HG03064 (cell line): ENCODE results near the gene ZNF354B.
"Not testable (repeated sequence)": the region's sequence is repeated elsewhere in the genome, so short reads cannot be mapped to it uniquely, and the experiment has no call there.

Experiments used
- ATAC-seq: cut with Tn5 transposase; IDR thresholded peaks from one replicate; pipeline ENCODE4 v1.9.1; 2021; ENCODE audit warnings: low read depth; ENCODE audit not compliant: unreplicated experiment

ZNF354B gene

DNA sequence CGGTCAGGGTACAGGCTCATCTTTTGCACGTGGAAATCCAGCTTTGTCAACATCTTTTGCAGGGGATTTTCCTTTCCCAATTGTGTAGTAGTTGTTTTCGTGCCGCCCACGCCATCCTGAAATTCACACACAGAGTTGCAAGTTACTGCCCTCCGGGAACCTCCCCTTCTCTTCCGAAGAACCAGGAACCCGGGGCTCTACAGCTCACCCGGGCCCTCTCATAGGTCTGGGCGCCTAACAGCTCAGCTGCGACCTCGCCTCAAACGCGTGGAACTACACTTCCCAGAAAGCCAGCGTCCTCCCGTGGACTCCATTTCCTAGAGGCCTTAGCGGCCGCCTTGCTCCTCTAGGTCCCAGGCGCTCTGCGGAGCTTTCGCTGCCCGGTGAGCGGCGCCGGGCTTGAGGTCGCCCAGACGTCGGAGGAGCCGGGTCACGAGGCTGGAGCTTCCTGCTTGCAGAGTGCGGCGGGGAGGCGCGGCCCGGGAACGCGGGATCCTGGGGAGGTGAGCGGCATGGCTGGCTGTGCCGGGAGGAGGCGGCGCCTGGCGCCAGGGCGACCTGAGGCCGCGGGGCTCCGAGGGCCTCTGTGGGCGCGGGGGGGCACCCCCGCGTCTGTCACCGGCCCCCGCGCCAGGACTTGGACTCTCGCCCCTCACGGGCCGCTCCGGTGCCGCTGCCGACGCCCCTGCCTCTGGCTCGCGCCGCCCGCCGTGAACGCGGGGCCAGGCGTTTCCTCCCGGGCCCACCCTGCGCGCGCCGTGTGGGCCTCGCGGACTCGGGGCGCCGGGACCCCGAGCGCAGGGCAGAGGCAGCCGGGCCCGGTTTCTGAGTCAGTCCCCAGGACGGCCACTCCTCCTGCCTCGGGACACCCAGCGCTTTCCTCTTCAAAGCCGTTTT is at the start of gene ZNF354B:
ZNF354B (plus strand) TSS at position 329 of the 897 bp plus-strand sequence. CDS start 1,095 bp downstream, outside the sequence.
- ATAC-seq = peak; percentile 99

DNA sequence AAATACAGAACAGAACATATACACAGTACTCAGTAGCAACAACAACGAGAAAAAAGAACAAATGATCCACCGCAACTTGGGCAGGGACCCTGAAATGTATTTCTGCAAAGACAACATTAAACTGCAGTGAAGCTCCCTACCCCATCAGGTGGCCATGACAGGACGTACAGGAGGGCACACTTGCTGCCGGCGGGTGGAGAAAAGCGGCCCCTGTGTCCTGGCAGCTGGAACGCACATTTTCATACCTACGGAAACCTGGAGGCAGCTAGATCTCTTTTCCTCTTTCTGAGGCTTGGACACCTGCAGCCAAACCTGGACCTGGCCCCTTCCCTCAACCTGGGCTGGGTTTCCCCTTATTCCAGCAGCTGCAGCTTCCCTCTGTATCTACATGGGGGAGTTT is 42.2 kb upstream of the ZNF354B start:
- ATAC-seq = no peak

DNA sequence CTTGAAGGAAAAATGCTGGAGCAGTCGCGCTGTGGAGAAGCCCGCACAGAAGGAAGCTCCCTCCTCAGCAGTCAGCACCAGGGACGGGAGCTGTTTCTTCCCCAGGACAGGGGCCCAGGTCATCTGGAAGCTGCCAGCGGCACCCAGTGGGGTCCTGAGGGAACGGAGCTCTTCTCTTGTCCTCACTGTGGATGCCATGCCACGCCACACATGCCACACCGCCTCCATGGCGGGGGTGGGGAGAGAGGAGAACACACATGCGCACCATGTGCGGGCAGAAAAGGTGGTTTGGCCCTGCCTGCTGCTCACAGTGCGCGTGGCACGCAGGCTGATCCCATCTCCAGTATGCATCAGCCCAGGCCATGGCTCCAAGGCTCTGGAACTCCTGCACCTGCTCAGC is 41.7 kb upstream of the ZNF354B start:
- no peak for ATAC-seq

DNA sequence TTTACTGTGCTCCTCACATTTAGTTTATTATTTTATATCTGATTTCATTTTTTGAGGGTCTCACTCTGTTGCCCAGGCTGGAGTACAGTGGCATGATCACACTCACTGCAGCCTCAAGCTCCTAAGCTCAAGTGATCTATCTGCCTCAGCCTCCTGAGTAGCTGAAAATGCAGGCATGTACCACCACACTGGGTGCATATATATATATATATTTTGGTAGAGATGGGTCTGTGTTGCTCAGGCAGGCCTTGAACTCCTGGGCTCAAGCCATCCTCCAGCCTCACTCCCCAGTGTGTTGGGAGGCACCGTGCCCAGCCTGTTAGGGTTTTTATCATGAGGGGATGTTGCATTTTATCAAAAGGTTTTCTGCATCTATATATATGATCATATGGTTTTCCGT is 39.8 kb upstream of the ZNF354B start:
- no peak for ATAC-seq

DNA sequence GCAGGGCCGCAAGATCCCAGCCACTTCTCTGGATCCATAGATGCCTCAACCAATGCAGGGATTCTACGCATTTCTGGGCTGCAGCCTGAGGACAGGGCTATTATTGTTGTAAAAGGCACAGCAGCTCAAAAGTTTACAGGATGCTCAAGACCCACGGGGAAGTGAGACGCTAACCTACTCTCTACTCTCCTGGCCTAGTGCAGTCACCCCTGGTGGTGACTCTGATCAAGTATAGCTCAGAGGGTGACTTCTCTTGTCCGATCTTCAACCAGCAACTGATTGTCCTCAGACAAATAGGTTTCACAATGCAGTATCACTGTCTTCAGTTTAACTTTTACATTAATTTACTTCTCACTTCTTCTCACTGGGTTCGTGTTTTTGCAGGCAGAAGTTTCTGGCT is 34.3 kb upstream of the ZNF354B start:
- no peak for ATAC-seq

DNA sequence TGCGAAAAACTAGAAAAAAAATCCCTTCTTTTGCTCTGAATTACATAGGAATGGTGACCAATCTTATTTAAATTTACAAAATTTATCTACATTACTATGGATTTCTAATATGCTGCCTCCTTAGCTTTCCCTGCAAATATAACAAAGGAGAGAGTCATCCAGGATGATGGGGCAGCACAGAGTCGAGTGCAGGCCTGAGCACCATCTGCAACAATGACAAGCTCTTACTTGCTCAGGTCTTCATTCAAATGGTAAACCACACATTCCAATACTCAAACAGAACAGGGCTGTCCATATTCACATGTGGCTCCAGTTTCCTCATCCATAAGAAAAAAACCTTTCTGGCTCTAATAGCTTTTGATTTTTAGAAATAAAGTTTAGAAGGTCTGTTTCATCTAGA is 33.5 kb upstream of the ZNF354B start:
- ATAC-seq = no peak

DNA sequence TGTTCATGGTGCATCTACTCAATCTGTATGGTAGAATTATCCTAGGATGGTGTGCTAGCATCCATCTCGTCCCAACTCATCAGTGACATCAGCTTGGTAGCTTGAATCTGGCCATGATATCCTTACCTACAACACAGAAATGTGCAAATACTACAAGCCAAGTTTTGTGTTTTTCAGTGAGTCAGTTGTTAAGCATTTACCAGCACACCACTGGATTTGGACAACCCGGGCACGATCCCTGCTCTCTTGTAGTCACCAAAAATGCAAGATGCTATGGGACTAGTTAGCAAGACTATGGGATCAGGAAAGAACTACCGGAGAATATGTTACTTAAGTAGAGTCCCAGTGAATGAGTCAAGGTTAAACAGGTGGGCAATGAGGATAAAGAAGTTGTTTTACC is 32.1 kb upstream of the ZNF354B start:
- no peak for ATAC-seq

DNA sequence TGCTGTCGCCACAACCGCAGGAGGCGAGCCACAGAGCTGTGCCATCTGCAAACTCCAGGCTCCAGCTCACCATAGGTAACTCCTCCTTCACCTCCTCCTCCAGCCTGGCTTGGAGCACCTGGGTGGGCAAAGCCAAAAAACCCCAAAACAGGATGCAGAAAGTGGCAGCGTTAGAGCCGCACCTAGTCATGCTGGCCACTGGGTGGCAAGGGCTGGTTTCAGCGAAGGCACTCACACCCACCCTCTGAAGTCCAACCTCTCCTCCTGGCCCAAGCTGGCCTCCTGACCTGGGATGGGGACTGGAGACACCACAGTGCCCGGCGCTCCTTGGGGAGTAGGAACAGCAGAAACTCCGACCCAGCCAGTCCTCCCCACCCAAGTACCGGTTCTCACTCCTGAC is 28.7 kb upstream of the ZNF354B start:
- no peak for ATAC-seq

DNA sequence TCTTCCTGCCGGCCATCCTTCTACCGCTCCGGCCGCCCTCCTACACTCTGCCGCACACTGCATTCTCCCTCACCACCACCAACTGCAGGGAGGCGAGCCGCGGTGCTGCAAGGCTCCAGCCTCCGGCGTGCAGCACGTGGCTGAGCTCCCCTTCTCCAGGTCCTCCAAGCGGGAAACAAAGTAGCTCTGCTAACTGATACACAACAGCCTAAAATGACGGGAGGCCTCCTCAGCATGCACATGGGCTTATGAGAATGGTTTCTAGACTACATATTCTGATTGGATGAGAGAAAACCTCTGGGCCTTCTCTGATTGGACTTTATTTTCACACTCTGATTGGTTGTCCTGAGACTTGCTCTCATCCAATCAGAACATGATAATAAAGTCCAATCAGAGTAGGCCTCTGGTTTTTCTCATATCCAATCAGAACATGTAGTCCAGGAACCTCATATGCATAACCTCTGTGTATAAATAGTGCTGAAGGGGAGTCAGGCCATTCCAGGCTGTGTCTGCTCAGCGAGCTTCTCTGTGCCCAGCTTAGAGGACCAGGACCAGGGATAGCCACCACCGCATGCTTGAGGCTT is 27.0 kb upstream of the ZNF354B start:
- ATAC-seq = no peak

DNA sequence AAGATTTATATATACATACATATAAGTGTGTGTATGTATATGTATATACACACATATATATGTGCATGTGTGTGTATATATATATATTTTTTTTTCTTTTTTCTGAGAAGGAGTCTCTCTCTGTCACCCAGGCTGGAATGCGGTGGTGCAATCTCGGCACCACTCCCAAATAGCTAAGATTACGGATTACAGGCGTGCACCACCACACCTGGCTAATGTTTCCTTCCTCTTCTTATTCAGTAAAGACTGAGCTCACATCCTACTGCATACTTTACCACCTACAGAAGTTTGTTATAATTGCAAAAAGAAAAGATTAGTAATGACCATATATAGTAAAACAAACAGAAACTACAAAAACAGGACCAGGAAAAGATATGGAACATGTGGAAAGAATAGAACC is 23.1 kb upstream of the ZNF354B start:
- ATAC-seq = no peak

DNA sequence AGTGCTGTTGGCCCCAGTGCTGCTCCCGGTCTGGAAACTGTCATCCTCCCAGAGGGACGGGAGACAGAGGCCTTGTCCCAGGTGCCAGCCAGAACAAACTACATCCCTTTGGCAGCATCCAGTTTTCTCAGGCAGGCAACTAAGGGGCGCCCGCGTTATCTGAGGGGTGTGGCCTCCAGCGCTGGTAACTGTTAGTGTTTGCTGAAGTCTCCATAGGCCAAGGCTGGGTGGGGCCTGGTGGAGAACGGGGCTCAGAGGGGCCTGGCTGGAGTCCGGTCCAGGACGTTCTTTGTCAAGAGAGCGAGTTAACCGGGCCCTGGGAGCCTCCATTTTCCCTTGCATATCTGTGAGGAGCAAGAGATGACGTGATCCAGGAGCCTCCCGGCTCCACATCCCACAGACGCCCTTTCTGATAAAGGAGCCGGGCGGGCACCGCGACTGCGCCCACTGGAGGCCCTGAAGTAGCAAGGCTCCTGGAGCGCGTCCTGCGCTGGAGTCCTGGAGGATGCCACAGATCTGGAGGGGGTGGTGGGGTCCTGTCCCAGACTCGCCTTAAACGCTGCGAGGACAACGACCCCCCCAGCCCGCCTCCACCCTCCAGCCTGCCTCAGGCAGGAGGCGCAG is 20.9 kb upstream of the ZNF354B start:
- not testable (repeated sequence) for ATAC-seq

DNA sequence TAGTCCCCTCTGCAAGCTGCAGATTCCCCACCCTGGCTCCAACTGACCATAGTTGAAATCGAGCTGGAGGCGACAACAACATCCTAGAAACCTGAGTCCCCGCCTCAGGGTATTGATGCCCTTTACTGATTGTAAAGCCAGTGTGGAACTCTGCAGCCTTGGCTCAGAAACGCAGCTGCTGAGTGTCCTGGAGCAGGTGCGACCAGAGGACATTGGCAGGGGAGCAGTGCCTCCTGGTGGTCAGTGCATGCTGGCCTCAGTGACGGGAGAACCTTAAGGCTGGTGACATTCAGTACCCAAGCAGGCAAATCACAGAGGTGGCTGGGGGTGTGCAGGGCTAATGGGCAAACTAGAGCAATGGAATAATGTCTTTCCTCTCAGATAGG is 20.4 kb upstream of the ZNF354B start:
- ATAC-seq = no peak

DNA sequence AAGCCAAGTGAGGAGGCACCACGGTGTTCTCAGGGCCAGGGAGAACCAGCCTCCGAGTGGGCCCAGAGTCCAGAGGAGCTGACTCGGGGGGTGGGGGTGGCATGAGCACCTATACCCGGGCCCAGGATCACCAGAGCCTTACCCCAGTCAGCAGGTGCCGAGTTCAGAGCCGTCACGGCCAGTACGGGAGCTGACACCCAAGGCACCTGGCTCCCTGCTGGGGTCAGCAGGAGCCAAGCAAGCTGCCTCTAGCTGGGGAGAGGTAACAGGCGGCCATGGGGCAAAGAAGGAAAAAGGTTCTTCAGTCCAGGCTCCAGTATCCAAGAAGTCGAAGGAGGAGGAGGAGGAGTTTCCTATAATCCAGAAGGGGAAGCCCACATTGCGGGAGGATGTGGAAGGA is 19.4 kb upstream of the ZNF354B start:
- ATAC-seq = not testable (repeated sequence)

DNA sequence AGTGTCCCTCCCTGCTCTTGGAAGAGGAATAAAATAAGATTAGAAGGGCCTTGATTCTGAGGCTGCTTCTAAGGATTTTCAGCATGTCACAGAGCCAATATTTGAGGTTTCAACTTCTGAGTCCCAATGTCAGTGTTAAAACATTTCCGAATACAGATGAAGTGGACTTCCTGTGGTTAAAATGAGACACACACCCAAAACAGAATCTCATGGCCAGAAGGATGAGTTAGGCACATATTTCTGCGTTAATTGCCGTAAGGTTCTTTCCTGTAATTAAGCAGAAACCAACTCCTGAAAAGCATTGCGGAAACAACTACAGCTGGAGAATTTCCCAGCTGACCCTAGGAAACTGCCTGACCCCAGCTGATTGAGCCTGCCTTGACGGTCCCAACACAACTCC is 10.4 kb upstream of the ZNF354B start:
- no peak for ATAC-seq

DNA sequence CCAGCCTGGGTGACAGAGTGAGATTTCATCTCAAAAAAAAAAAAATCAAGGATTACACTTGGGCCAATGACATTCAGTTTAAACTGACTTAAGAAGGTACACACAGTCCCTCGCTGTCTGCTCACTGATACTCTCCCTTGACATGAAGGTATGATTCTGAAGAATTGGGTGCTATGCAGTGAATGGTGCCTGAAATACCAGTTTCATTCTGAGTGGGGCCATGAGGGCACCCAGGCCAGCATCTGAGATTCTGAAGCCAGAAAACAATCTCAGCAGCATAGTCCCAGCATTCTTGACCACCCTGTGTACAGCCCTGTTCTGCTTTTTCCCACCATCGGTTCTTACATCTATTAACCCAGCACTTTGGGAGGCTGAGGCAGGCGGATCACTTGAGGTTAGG is 7.8 kb upstream of the ZNF354B start:
- ATAC-seq = no peak

DNA sequence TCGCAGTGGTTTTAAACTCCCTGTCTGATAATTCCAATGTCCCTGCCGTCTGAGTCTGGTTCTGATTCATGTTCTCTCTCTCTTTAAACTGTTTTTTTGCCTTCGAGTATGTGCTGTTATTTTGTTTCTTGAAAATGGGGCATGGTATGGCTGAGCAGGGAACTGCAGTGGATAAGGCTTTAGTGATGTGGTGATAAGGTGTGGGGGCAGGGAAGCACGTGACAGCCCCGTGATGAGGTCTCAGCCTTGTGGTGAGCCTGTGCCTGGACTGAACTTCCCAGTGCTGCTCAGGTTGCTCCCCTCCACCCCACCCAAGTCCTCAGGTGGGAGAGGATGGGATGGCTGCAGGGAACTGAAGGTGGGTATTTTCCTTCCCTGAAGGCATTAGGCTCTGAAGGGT is 5.5 kb upstream of the ZNF354B start:
- no peak for ATAC-seq

DNA sequence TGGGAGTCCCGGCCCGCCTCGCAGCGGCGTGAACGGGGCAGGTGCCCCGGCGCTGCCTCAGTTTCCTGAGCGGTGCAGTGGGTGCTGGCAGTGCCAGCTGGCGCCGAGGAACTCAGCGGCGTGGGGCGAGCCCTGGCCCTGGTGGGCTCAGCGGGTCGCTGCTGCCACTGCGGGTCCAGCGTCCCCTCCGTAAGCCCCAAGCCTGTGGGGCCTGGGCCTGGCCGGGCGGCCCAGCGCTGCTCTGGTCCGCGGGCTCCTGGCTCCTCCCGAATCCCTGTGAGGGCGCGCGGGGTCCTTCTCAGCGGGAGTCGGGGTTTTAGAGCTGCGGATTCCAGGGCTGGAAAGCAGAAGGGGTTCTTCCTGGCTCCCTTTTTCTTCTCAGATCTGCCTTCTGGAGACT is 862 bp downstream of the ZNF354B start:
- not testable (repeated sequence) for ATAC-seq

DNA sequence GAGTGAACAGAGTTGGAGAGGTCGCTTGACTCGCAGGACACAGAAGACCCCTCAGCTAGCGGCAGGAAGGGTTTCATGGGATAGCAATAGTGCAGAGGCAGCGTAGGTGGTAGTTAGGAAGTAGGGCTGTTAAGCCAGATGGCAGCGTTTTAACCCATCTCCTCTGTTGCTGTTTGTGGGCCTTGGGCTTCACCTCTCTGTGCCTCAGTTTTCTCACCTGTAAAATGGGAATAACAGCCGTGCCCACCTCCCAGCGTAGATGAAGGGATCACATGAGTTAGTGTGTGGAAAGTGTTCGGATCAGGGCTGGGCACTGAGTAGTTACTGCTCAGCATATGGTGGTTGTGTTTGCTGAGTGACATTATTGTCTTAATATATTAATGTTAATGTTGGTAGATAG is 1.9 kb downstream of the ZNF354B start:
- ATAC-seq = no peak

DNA sequence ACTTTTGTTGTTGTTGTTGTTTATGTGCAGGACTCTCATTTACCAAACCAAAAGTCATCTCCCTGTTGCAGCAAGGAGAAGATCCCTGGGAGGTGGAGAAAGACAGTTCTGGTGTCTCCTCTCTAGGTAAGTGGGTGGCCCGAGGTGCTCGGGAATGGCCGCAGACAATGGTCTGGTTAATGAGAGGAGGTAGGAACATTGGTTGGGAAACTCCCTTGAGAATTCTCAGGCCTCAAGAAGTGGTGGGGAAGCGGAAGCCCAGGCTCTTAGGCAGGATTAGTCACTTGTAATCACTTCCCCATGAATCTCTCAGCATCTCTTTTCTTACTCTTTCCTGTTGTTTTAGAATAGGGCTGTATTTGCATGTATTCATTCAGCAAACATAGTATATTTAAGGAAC is 7.2 kb downstream of the ZNF354B start:
- no peak for ATAC-seq

DNA sequence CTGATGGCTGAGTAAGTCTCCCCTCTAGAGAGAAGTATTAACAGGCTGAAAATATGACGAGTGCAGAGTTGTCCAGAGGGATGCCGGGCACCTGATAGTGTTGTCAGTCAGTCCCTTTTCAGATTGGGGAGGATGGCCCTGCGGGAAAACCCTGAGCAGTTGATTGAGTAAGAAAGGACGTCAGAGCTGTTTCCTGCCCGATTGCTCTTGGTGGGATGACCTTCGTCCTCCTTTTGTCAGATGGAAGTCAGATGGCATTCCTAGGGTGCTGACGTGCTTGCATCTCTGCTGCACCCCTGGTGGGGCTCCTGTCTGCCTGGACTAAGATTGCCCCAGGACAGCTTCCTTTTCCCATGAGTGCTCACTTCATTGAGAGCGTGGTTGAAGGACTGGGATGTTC is 9.8 kb downstream of the ZNF354B start:
- ATAC-seq = no peak

DNA sequence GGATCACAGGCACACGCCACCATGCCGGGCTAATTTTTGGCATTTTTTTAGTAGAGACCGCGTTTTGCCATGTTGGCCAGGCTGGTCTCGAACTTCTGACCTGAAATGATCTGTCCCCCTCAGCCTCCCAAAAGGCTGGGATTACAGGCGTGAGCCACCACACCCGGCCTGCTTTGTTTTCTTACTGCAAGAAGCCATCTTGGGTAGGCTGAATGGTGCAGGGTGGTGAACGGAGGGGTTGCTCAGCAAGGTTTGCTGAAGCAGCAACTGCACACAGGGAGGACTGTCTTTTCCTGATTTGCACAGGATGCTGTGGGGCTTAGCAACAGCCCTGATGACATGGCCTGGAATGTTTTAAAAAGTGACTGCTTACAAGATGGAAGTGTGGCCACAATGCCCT is 10.7 kb downstream of the ZNF354B start:
- ATAC-seq = no peak

DNA sequence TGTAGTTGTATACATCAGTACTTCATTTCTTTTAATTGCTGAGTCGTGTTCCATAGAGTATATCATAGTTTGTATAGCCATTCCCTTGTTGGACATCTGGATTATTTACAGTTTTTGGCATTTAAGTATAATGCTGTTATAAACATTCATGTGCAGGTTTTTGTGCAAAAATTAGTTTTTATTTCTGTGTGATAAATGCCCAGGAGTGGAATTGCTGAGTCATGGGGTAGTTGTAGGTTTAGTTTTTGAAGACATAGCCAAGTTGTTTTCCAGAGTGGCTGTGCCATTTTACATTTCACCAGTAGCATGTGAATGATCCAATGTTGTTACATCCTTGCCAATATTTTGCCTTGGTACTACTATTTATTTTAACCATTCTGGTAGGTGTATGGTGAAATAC is 12.5 kb downstream of the ZNF354B start:
- ATAC-seq = no peak
